Activated CD8-positive, alpha-beta memory T cell treated with anti-CD3 and anti-CD28 coated beads, Interleukin-2, amount 50 U/mL, for 1 hour (primary cell): ENCODE data around the gene IPO7.
"Not testable (repeated sequence)": the region's sequence is repeated elsewhere in the genome, so short reads cannot be mapped to it uniquely, and the experiment has no call there.

Source experiments
- DNase-seq: peaks from one replicate; pipeline ENCODE4 v3.0.0-alpha.2; 2020; ENCODE audit errors: extremely low read depth

IPO7 gene

DNA sequence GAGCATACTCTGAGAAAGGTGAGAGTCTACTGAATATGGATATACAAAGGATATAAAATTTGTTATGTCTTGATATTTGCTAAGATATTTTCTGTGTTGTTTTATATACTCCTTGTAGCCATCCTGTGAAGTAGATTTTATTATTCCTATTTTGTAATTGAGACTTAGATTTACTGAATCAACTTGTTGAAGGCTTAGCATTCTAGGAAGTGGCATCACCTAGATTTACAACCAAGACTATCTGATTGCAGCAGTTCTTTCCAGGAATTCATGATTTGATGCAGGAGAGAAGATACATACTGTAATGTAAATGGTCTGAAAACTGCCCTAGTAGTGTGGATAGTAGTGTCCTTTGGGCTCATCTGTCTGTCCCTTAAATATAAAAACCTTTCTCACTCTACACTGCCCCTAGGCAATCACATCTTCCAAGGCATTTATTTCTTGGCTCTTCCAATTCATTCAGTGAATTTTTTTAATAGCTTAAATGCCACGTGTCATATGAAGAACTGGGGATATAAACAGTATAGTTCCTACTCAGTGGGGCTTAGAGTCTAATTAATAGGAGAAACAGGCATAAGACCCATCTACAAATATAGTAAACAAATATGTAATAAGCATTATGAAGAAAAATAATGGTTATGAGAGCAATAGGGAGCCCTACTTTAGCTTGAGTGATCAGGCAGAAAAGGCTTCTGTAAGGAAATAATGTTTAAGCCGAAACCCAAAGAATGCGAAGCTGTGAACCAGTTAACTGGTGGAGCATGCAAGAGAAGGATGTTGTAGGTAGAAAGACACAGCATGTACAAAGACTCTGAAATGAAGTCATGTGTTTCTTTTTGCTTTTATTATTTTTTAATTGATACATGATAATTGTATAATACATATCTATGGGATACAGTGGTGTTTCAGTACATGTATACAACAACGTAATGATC lies 13.6 kb downstream of the IPO7 start:
- DNase-seq: no peak

- no peak for DNase-seq
Observed at GRCh38 chr11:9399466-9399865, 15.0 kb downstream of the IPO7 start.

DNA sequence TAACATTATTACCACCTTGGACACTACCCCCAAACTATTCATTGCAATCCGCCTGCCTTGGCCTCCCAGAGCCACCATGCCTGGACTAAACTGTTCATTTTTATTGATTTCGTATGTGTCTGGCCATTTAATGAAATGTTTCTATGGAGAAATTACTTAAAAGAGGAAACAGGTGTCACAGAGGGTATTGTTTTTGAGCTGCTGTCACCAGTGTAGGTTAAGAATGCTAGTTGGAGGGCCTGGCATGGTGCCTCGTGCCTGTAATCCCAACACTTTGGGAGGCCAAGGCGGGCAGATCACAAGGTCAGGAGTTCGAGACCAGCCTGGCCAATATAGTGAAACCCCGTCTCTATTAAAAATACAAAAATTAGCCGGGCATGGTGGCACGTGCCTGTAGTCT lies 17.4 kb downstream of the IPO7 start:
- DNase-seq: not testable (repeated sequence)

GRCh38 chr11:9428706-9429105 lies 44.3 kb downstream of the IPO7 start:
- no peak for DNase-seq

DNA sequence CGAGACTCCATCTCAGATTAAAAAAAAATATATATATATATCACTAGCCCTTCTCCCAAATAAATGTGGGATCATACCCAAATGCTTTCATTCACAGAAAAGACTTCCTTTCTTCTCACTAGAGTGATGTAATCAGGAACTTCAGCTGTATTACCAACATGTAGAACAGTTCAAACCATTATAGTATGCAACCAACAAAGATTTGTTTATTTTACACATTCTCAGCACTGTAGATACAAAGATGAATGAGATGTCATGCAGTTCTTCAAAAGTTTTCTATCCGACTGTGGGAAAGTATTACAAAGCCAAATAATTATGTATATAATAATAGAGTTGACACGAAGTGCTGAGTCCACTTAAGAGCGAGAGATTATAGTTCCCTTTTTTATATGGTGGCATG lies 54.2 kb downstream of the IPO7 start:
- DNase-seq: no peak

DNA sequence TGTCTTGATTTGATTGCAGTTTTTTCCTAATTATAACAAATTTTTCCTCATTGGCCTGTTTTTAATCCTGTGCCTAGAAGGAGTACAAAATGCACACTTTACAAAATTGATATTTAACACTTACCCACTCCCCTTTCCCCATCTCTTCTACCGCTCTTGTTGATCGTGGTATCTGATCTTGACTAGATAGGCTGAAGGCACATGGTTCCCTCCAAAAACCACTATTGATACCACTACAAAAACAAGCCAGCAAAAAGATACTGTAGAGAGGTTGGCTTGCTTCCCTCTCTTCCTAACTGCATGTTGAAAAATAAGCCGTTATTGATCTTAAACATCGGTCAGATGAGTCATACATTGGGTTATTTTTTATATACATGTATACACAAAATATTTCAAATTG lies 61.8 kb downstream of the IPO7 start:
- DNase-seq: no peak

DNA sequence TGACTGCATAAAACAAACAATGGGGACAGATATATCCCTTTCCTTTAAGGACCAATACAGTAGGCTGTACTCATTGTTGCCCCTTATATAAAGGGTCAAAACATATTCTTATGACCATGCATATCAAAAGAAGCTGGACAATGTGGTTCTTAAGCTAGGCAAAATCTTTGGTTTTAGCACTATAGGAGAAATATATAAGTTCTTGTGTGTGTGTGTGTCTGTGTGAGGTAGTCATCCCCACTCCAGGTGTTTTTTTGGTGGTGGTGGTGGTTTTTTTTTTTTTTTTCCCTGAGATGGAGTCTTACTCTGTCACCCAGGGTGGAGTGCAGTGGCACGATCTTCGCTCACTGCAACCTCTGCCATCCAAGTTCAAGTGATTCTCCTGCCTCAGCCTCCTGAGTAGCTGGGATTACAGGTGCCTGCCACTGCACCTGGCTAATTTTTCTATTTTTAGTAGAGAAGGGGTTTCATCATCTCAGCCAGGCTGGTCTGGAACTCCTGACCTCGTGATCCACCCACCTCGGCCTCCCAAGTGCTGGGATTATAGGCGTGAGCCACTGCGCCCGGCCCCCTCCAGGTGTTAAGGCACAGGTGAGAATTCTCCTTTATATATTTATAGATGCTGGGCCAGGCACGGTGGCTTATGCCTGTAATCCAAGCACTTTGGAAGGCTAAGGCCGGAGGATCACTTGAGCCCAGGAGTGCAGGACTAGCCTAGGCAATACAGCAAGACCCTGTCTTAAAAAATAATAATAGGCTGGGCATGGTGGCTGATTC lies 64.3 kb downstream of the IPO7 start:
- DNase-seq: no peak

GRCh38 chr11:9452023-9452422 lies 67.6 kb downstream of the IPO7 start:
- not testable (repeated sequence) for DNase-seq

- DNase-seq: no peak
Observed at GRCh38 chr11:9455722-9456121, 71.3 kb downstream of the IPO7 start.

DNA sequence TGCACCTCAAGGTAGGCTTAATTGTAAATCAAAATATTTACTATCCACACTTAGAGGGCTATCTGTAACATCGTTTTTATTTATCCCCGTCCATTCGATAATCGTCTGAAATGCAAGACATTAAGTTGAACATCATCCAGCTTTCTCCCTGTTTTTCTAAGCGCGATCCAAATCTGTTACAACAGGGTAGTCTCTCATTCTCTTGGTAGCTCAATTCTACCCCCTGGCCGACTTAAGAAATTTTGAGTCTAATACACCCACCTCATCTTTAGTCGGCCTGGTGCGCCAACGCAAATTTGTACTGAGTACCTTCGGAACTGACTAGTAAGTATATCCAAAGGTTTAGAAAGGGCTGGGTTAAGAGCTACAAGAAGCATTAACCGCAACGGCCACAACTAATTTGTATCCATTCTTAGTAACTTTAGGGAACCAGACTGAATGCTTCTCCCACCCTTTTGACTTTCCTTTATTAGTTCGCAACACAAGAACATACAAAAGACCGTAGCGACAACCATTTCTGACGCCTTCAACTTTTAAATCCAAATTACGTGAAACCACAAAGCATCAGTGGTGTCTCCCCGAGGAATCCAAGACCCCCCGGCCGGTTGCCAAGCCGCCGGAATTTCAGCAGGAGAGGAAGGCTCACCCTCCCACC lies 75.3 kb downstream of the IPO7 start:
- DNase-seq: peak; percentile 5

DNA sequence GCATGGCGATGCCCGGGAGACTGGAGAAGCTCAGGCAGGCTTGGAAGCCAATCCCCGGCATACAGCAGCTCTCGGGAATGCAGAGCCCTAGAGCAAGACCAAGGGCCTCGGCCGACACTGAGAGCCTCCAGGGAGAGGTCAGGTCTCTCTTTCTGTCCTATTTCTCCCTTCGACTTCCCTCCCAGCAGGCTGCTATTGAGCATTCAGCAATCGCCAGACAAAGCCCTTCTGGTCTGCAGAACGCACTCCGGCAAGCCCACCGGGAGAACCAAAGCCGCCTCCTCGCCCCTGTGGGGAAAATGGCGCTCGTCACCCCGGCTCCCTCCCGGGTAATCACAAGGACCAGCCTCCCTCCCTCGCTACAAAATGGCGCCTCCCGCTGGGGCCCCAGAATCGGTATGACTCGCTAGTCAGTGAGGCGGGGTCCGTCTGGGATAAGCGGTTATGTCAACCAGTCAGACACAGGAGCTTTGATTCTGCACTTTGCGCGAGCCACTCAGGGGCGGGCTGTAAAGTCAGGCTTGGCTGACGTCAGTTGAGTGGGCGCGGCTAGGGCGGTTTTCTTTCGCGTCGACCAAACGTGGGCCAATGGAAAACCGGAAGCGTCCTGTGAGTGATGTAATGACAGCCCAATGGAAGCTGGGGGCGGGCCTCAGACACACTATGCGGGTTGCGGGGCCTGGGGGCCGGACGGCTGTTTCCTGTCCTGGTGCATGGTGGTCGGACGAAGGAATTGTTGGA lies 76.0 kb downstream of the IPO7 start, which contains the start of gene ZNF143:
TSS of gene ZNF143 (plus strand) at position 691 of the 741 bp plus-strand sequence. CDS start 10,297 bp downstream, outside the sequence.
- peak; percentile 100 for DNase-seq

- DNase-seq: peak; percentile 63
Observed at GRCh38 chr11:9461063-9461759, 76.8 kb downstream of the IPO7 start.

DNA sequence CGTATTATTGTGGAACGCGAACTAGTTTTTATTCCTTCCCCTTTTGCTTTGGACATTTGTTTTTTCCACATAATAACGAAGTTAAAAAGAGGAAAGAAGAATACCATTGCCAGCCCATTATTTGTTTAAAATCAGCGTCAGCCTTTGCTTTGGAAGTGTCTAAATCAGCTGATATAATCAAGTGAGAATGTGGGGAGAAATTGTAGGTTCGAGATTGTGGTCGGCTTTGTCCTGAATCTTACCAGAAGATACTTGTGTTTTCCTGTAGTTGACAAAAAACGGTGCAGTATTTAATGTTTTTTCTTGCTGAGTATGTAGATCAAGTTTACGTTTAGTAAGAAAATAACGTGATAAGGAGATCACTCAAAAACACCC lies 77.3 kb downstream of the IPO7 start:
- no peak for DNase-seq

- DNase-seq: no peak
Observed at GRCh38 chr11:9462172-9462799, 77.8 kb downstream of the IPO7 start.

DNA sequence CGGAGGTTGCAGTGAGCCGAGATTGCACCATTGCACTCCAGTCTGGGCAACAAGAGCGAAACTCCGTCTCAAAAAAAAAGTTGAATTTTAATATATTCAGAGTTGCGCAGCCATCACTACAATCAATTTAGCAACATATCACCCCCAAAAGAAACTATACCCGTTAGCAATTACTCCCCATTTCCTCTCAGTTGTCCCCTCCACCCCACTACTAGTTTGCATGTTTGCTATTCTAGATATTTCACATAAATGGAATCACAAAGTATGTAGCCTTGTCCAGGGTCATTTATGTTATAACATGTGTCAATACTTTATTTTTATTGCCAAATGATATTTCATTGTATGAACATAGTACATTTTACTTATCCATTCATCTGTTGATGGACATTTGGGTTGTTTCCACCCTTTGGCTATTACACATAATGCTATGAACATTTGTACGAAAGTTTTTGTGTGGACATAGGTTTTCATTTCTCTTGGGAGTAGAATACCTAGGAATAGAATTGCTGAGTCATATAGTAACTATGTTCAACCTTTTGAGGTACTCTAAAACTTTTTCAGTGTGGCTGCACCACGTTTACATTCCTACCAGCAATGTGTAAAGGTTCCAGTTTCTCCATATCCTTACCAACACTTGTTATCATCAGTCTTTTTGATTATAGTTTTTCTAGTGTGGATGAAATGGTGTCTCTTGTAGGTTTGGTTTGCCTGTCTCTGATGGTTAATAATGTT lies 78.5 kb downstream of the IPO7 start:
- no peak for DNase-seq

- no peak for DNase-seq
Observed at GRCh38 chr11:9470765-9471164, 86.3 kb downstream of the IPO7 start.

GRCh38 chr11:9473408-9473807 lies 89.0 kb downstream of the IPO7 start:
- no peak for DNase-seq

GRCh38 chr11:9479899-9480298 lies 95.4 kb downstream of the IPO7 start:
- DNase-seq: no peak

GRCh38 chr11:9489080-9489765 lies 104.8 kb downstream of the IPO7 start:
- no peak for DNase-seq
